ENCODE data around the gene MST1R. TPM values are rescaled to one million over a fixed set of nuclear protein-coding genes. Genes with fewer than 3 reads are reported as not detected.

MST1R gene
- total RNA-seq, 1 donor from 2014 or later, result 1.5 TPM

- intact Hi-C loops (cut with micrococcal nuclease), result loop anchor here (1.0 to 5.0 kb wide), 4 partner anchors 13 to 133 kb away; partner anchors contain the start of genes CAMKV, GMPPB, INKA1 and RBM6
- no peaks in the 10 kb centered on the region for H3K36me3 Mint-ChIP-seq (ENCODE audit: low read depth)
- peak; percentile 99 for DNase-seq
Measured at GRCh38 chr3:49856181-49857005, 47.3 kb downstream of the MST1R start, which contains the start of gene TRAIP. TRAIP (minus strand) TSS chr3:49856564; CDS start chr3:49856453, 111 bp downstream.

GRCh38 chr3:49855662-49856061 is 48.0 kb downstream of the MST1R start:
- Mint-ChIP-seq H3K27me3 (no peaks in the 10 kb centered on the region), H3K9me3 (no peaks in the 10 kb centered on the region), H3K4me3 (peak overlapping the region; percentile 97), H3K27ac (peak overlapping the region; percentile 92), H3K36me3 (ENCODE audit: low read depth) (no peaks in the 10 kb centered on the region), H3K4me1 (peaks cover 15% of the 10 kb centered on the region)
- no peak for DNase-seq
- intact Hi-C loops (cut with micrococcal nuclease), result loop anchor here (1.0 to 5.0 kb wide), 4 partner anchors 14 to 132 kb away; partner anchors contain the start of genes CAMKV, GMPPB, INKA1 and RBM6

More at GRCh38 chr3:49856181-49857005, 47.3 kb downstream of the MST1R start, which contains the start of gene TRAIP:
- peaks cover 15% of the 10 kb centered on the region for H3K4me1 Mint-ChIP-seq
- no peaks in the 10 kb centered on the region for H3K27me3 Mint-ChIP-seq
- no peaks in the 10 kb centered on the region for H3K9me3 Mint-ChIP-seq
- H3K27ac Mint-ChIP-seq, result peak within 1 kb of the TSS; percentile 92
- peak within 1 kb of the TSS; percentile 97 for H3K4me3 Mint-ChIP-seq

GRCh38 chr3:49845694-49846093 is 58.0 kb downstream of the MST1R start:
- no peak overlapping the region for H3K27ac Mint-ChIP-seq
- intact Hi-C loops (cut with micrococcal nuclease), result no loop called here
- peaks cover 13% of the 10 kb centered on the region for H3K36me3 Mint-ChIP-seq (ENCODE audit: low read depth)
- H3K9me3 Mint-ChIP-seq, result no peaks in the 10 kb centered on the region
- DNase-seq, result no peak
- no peaks in the 10 kb centered on the region for H3K27me3 Mint-ChIP-seq
- H3K4me1 Mint-ChIP-seq, result peaks cover 3% of the 10 kb centered on the region
- H3K4me3 Mint-ChIP-seq, result no peak overlapping the region

- Mint-ChIP-seq H3K27me3 (no peaks in the 10 kb centered on the region), H3K4me1 (peaks cover 3% of the 10 kb centered on the region), H3K36me3 (ENCODE audit: low read depth) (peaks cover 11% of the 10 kb centered on the region), H3K4me3 (no peak overlapping the region), H3K9me3 (no peaks in the 10 kb centered on the region), H3K27ac (no peak overlapping the region)
- DNase-seq, result no peak
- intact Hi-C loops (cut with micrococcal nuclease), result no loop called here
Measured at GRCh38 chr3:49844464-49845183, 59.0 kb downstream of the MST1R start.

GRCh38 chr3:49842843-49843517 is 60.7 kb downstream of the MST1R start:
- peaks cover 15% of the 10 kb centered on the region for H3K36me3 Mint-ChIP-seq (ENCODE audit: low read depth)
- H3K4me3 Mint-ChIP-seq, result no peak overlapping the region

GRCh38 chr3:49841806-49842205 is 61.9 kb downstream of the MST1R start:
- intact Hi-C loops (cut with micrococcal nuclease), result no loop called here
- DNase-seq, result no peak
- peaks cover 16% of the 10 kb centered on the region for H3K36me3 Mint-ChIP-seq (ENCODE audit: low read depth)
- H3K27ac Mint-ChIP-seq, result no peak overlapping the region
- no peak overlapping the region for H3K4me3 Mint-ChIP-seq
- H3K9me3 Mint-ChIP-seq, result no peaks in the 10 kb centered on the region
- peaks cover 3% of the 10 kb centered on the region for H3K4me1 Mint-ChIP-seq
- H3K27me3 Mint-ChIP-seq, result no peaks in the 10 kb centered on the region

More at GRCh38 chr3:49842843-49843517, 60.7 kb downstream of the MST1R start:
- H3K27ac Mint-ChIP-seq, result no peak overlapping the region
- H3K4me1 Mint-ChIP-seq, result peaks cover 3% of the 10 kb centered on the region
- intact Hi-C loops (cut with micrococcal nuclease), result no loop called here
- H3K9me3 Mint-ChIP-seq, result no peaks in the 10 kb centered on the region
- H3K27me3 Mint-ChIP-seq, result no peaks in the 10 kb centered on the region
- DNase-seq, result no peak

- Mint-ChIP-seq H3K27ac (peak overlapping the region; percentile 6), H3K36me3 (ENCODE audit: low read depth) (peaks cover 11% of the 10 kb centered on the region), H3K4me1 (peaks cover 3% of the 10 kb centered on the region), H3K27me3 (no peaks in the 10 kb centered on the region), H3K9me3 (no peaks in the 10 kb centered on the region), H3K4me3 (no peak overlapping the region)
- DNase-seq, result peak; percentile 63
- intact Hi-C loops (cut with micrococcal nuclease), result no loop called here
Measured at GRCh38 chr3:49841126-49841696, 62.5 kb downstream of the MST1R start.

GRCh38 chr3:49840388-49840787 is 63.3 kb downstream of the MST1R start:
- no peak overlapping the region for H3K4me3 Mint-ChIP-seq
- no peak overlapping the region for H3K27ac Mint-ChIP-seq
- no peaks in the 10 kb centered on the region for H3K9me3 Mint-ChIP-seq
- no peak for DNase-seq
- no peaks in the 10 kb centered on the region for H3K27me3 Mint-ChIP-seq
- peaks cover 3% of the 10 kb centered on the region for H3K4me1 Mint-ChIP-seq
- H3K36me3 Mint-ChIP-seq (ENCODE audit: low read depth), result peaks cover 11% of the 10 kb centered on the region
- intact Hi-C loops (cut with micrococcal nuclease), result no loop called here

GRCh38 chr3:49839193-49839809 is 64.4 kb downstream of the MST1R start:
- Mint-ChIP-seq H3K27ac (no peak overlapping the region), H3K36me3 (ENCODE audit: low read depth) (peaks cover 14% of the 10 kb centered on the region), H3K27me3 (no peaks in the 10 kb centered on the region), H3K9me3 (no peaks in the 10 kb centered on the region), H3K4me1 (peaks cover 3% of the 10 kb centered on the region), H3K4me3 (no peak overlapping the region)
- intact Hi-C loops (cut with micrococcal nuclease), result loop anchor here (1.0 kb wide), 2 partner anchors 37 to 136 kb away; no protein-coding TSS in a partner anchor
- DNase-seq, result peak; percentile 94

Other genes with a start within 250 kb of the MST1R start
- 111 and 117 TPM in 2 replicates for gene APEH, start 229.5 kb downstream of the MST1R start, total RNA-seq
- gene MST1, start 214.4 kb downstream of the MST1R start, total RNA-seq, result 7.5 and 7.6 TPM in 2 replicates
- gene RNF123, start 214.3 kb downstream of the MST1R start, total RNA-seq, result 42.0 and 45.6 TPM in 2 replicates
- 0.21 TPM in 1 of 2 replicates, not detected in the other for gene AMIGO3, start 184.2 kb downstream of the MST1R start, total RNA-seq
- gene GMPPB, start 179.9 kb downstream of the MST1R start, total RNA-seq, result 43.5 and 45.8 TPM in 2 replicates
- 39.6 and 42.2 TPM in 2 replicates for gene IP6K1, start 117.3 kb downstream of the MST1R start, total RNA-seq
- gene CDHR4, start 104.0 kb downstream of the MST1R start, total RNA-seq, result not detected in 2 replicates
- gene INKA1, start 100.6 kb downstream of the MST1R start, total RNA-seq, result 1.1 and 1.4 TPM in 2 replicates
- gene UBA7, start 89.9 kb downstream of the MST1R start, total RNA-seq, result 91.7 and 93.6 TPM in 2 replicates
- 27.1 and 30.4 TPM in 2 replicates for gene TRAIP, start 47.3 kb downstream of the MST1R start, total RNA-seq
- gene CAMKV, start 34.0 kb downstream of the MST1R start, total RNA-seq, result 1.2 and 1.6 TPM in 2 replicates
- gene MON1A, start 25.9 kb upstream of the MST1R start, total RNA-seq, result 15.1 and 16.3 TPM in 2 replicates
- gene RBM6, start 36.3 kb upstream of the MST1R start, total RNA-seq, result 95.3 and 100 TPM in 2 replicates
- 154 and 161 TPM in 2 replicates for gene RBM5, start 185.0 kb upstream of the MST1R start, total RNA-seq

Data from activated CD4-positive, alpha-beta T cell treated with anti-CD3 and anti-CD28 coated beads, Interleukin-2, amount 10 ng/mL, durations not matched to agents 24 days and 14 days (primary cell).